ENCODE results near the gene RYR1. TPM values are rescaled to one million over a fixed set of nuclear protein-coding genes. Genes with fewer than 3 reads are reported as not detected.
"Not testable (repeated sequence)": the region's sequence is repeated elsewhere in the genome, so short reads cannot be mapped to it uniquely, and the experiment has no call there.

RYR1 gene
- polyA plus RNA-seq, 4 donors: 4.5 to 5.0 (median 4.8) TPM

- DNase-seq (ENCODE audit: low read depth in 4 of 4, low spot score in 3 of 4): no peak
Measured at GRCh38 chr19:38425222-38425809, 8.2 kb upstream of the RYR1 start.

GRCh38 chr19:38425810-38426466, 7.6 kb upstream of the RYR1 start, which contains the start of gene RASGRP4:
TSS of gene RASGRP4 (minus strand) at chr19:38426219. CDS start at chr19:38426091, 128 bp downstream.
- DNase-seq (ENCODE audit: low read depth in 4 of 4, low spot score in 3 of 4): no peak

DNA sequence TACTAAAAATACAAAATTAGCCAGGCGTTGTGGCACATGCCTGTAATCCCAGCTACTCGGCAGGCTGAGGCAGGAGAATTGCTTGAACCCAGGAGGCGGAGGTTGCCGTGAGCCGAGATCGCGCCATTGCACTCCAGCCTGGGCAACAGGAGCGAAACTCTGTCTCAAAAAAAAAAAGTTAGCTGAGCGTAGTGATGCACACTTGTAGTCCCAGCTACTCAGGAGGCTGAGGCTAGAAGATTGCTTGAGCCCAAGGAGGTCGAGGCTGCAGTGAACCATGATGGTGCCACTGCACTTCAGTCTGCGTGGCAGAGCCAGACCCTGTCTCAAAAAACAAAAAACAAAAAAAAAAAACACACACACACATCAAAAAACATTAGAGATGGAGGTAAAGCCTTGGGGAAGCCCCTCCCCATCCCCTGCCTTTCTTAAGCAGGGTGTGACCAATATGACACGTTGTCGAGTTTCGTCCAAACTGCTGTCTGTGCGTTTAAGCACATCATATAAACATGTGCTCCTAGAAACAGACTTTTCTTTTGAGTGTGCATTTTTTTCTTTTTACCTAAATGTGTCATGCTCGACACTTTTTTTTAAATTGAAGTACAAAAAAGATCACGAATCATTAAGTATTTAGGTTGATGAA, 6.3 kb upstream of the RYR1 start:
- DNase-seq (ENCODE audit: low read depth in 4 of 4, low spot score in 3 of 4): not testable (repeated sequence)

DNA sequence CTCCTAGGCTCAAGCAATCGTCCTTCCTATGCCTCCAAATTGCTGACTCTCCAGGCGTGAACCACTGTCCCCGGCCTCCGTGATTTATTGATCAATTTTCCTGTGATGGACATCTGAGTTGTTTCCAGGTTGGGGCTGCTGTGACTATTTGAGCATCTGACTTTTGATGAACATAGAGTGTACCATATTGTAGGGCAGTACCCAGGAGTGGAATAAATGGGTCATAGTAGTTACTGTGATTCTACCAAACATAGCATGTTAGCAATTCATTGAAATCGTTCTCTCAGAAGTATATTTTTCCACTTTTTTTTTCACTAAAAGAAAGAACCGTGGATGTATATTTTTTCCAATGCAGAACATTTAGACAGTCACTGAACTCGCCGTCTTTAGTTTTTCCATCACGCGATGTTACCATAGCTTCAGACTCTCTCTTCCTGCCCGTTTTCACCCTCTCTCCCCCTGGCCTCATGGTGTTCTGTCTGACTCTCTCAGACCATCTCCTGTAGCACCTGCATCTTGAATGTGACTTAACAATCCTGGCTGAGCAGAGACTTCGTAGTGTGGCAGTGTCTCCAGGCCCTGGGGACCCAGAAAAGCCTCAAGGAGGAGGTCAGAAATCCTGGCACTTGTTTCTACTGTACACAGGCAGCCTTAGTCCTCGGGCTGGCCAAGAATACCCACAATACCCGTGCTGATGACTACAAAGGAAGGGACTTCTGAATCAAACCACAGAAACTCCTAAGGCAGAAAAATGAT, 4.3 kb upstream of the RYR1 start:
- DNase-seq (ENCODE audit: low read depth in 4 of 4, low spot score in 3 of 4): no peak

DNA sequence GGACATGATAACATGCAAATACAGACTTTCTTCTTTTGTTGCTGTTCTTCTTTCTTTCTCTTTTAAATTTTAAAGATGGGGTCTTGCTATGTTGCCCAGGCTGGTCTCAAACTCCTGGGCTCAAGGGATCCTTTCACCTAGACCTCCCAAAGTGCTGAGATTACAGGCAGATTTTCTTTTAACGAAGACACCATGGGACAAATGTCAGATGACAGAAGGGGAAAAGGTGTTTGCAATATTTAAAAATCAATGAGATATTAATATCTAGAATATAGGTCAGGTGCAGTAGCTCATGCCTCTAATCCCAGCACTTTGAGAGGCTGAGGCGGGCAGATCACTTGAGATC, 3.7 kb upstream of the RYR1 start:
- no peak for DNase-seq (ENCODE audit: low read depth in 4 of 4, low spot score in 3 of 4)

DNA sequence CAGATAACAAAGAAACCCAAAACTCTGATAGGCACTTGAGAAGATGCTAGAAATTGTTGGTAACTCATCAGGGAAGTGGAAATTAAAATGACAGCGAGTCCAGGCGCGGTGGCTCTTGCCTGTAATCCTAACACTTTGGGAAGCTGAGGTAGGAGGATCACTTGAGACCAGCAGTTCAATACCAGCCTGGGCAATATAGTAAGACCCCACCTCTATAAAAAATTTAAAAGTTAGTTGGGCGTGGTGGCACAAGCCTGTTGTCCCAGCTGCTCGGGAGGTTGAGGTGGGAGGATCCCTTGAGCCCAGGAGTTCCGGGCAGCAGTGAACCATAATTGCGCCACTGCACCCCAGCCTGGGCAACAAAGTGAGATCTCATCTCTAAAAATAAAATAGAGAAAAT, 2.6 kb upstream of the RYR1 start:
- no peak for DNase-seq (ENCODE audit: low read depth in 4 of 4, low spot score in 3 of 4)

- peak in 3 of 4 donors; percentile 37 to 41 (median 39) for DNase-seq (ENCODE audit: low read depth in 4 of 4, low spot score in 3 of 4)
Measured at GRCh38 chr19:38434549-38435051, 1.1 kb downstream of the RYR1 start.

- DNase-seq (ENCODE audit: low read depth in 4 of 4, low spot score in 3 of 4): no peak
Measured at GRCh38 chr19:38437295-38437694, 3.8 kb downstream of the RYR1 start.

- DNase-seq (ENCODE audit: low read depth in 4 of 4, low spot score in 3 of 4): no peak
Measured at GRCh38 chr19:38437917-38438316, 4.4 kb downstream of the RYR1 start.

- no peak for DNase-seq (ENCODE audit: low read depth in 4 of 4, low spot score in 3 of 4)
Measured at GRCh38 chr19:38440592-38440991, 7.1 kb downstream of the RYR1 start.

DNA sequence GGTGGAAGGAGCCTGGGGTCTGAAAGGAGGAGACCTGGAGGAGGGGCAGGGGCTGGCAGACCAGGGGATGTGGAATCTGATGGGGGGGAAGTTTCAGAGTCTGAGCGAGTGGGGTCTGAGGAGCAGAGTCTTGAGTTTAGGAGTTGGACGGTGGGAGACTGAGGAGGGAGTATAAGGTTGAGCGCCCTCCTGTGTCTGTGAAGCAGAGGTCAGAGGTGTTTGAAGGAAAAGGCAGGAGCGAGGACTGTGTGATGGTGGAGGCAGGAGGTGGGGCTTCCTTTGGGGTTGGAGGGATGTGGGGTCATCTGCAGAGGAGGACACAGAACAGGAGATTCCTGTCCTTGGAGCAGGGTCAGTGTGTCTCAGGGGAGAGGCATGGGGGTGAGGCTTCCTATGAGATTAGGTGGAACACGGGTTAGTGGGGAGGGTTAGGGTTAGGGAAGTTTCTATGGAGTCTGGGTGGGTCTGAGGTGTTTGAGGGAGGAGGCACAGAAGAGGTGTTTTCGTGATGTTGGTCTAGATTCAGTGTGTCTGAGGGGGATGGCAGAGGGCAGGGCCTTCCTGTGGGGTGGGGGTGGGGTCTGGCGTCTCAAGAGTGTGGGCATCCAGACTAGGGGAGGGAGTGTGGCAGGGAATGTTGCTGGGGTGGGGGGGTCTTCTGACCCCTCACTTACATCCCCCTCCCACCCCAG, 8.3 kb downstream of the RYR1 start:
- DNase-seq (ENCODE audit: low read depth in 4 of 4, low spot score in 3 of 4): no peak

- no peak for DNase-seq (ENCODE audit: low read depth in 4 of 4, low spot score in 3 of 4)
Measured at GRCh38 chr19:38442736-38443135, 9.2 kb downstream of the RYR1 start.

GRCh38 chr19:38443458-38443999, 10.0 kb downstream of the RYR1 start:
- DNase-seq (ENCODE audit: low read depth in 4 of 4, low spot score in 3 of 4): no peak

- DNase-seq (ENCODE audit: low read depth in 4 of 4, low spot score in 3 of 4): no peak
Measured at GRCh38 chr19:38444026-38444425, 10.5 kb downstream of the RYR1 start.

DNA sequence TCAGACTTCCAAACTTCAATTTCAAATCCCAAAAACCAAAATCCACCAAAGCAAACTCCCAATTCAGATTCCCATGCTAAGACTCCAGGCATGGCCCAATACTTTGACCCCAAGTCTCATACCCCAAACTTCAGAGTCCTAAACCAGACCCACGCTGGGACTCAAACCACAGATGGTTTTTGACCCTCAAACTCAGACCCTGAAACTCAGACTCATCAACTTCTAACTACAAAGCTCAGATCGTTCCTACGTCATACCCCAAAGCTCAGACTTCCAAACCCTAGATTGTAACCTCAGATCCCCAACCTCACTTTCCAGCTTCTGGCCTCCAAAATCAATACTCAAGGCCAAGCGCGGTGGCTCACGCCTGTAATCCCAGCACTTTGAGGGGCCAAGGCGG, 11.9 kb downstream of the RYR1 start:
- DNase-seq (ENCODE audit: low read depth in 4 of 4, low spot score in 3 of 4): no peak

DNA sequence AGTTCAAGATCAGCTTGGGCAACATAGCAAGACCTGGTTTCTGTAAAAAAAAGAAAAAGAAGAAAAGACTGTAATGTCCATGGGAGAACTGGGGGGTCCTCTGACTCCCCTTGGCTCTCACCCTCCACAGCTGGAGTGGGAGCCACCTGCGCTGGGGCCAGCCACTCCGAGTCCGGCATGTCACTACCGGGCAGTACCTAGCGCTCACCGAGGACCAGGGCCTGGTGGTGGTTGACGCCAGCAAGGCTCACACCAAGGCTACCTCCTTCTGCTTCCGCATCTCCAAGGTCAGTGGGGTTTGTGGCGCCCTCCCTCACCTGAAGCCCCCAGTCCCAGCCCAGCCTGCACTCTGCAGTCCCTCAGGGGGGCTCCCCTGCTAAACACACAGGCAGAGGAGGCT, 14.7 kb downstream of the RYR1 start:
- DNase-seq (ENCODE audit: low read depth in 4 of 4, low spot score in 3 of 4): no peak

- no peak for DNase-seq (ENCODE audit: low read depth in 4 of 4, low spot score in 3 of 4)
Measured at GRCh38 chr19:38449518-38449917, 16.0 kb downstream of the RYR1 start.

GRCh38 chr19:38451036-38451435, 17.5 kb downstream of the RYR1 start:
- DNase-seq (ENCODE audit: low read depth in 4 of 4, low spot score in 3 of 4): no peak

- no peak for DNase-seq (ENCODE audit: low read depth in 4 of 4, low spot score in 3 of 4)
Measured at GRCh38 chr19:38451629-38452028, 18.1 kb downstream of the RYR1 start.

All from right renal pelvis (tissue), 4 donors.